HG03159 (cell line): ENCODE measurements around the gene PBX3.

Source experiments
- ATAC-seq: cut with Tn5 transposase; IDR thresholded peaks from one replicate; pipeline ENCODE4 v1.9.1; 2021; ENCODE audit warnings: mild to moderate bottlenecking, moderate library complexity; ENCODE audit not compliant: unreplicated experiment

The PBX3 gene

DNA sequence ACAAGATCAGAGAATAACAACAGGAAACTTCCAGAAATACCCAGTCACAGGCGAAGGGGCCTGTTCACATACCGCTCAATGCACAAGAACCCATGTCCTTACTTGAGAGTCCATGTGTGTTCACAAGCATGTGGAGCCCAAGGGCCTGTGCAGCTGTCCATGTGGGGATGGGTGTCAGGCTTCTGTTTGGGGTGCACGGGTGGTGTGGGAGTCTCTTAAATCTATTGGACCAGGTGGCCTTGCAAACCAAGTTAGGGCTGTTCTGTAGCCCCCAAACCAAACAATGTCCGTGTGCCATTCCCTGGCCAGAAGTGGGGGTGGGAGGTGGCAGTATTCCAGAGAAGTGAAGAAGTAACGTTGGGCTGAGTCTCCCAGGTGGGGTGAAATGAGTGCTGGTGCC, 222.3 kb downstream of the PBX3 start:
- no peak for ATAC-seq

DNA sequence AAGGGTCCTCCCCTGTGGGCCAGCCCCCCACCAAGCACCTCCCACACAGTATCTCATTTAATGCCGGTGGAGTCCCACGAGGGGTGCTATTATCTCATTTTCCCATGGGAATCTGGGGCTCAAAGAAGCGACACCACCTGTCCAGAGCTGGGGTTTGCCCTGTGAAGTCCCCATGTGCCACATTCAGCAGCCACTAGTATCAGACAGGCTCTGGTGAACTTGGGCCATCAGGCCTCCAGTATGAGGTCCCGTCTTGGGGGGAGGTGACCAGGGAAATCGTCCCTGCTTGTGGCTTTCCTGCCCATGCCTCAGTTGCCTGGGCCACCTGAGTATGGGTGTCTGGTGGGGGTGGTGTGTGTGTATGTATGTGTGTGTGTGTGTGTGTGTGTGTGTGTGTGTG, 222.7 kb downstream of the PBX3 start:
- no peak for ATAC-seq

DNA sequence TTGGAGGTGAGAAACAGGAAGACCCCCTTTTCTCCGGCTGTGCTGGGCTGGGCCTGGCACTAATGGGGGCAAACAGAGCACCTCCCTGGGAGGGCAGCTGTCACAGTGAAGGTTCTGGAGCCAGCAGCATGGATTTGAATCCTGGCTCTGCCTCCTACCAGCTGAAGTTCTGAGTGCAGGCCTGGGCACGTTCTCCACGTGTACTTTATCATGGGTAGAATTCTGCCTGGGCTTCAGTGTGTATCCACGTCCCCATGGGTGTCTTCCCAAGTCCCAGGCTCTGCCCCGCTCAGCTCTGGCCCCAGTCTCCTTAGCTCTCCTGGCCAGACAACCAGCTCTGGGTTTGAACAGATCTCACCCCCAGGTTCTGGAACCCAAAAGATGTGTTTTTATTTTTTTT, 223.2 kb downstream of the PBX3 start:
- no peak for ATAC-seq

DNA sequence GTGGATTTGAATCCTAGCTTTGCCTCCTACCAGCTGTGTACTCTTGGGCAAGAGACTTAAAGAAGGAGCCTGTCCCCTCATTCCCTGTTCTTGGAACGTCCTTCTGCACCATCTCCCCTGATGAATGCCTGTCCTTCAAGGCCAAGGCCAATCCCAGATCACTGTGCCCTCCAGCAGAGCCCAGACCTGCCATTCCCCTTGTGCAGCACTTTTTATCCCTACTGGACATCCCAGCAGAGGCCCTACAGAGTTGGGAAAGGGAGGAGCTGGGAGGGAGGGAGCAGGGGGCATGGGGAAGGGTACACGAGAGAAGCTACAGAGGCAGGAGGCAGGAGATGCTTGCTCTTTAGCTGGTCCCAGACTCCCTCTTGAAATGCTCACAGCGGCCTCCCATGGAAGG, 223.9 kb downstream of the PBX3 start:
- ATAC-seq = no peak

GRCh38 chr9:125972012-125972729, 225.0 kb downstream of the PBX3 start:
- ATAC-seq = no peak

GRCh38 chr9:125973547-125973946, 226.4 kb downstream of the PBX3 start:
- ATAC-seq = no peak

GRCh38 chr9:125974705-125975104, 227.5 kb downstream of the PBX3 start:
- ATAC-seq = no peak

- no peak for ATAC-seq
These were observed 230.1 kb downstream of the PBX3 start for GRCh38 chr9:125977223-125977622.

- no peak for ATAC-seq
These were observed 232.2 kb downstream of the PBX3 start for GRCh38 chr9:125979383-125979782.

GRCh38 chr9:125982798-125983406, 235.7 kb downstream of the PBX3 start:
- ATAC-seq = no peak

DNA sequence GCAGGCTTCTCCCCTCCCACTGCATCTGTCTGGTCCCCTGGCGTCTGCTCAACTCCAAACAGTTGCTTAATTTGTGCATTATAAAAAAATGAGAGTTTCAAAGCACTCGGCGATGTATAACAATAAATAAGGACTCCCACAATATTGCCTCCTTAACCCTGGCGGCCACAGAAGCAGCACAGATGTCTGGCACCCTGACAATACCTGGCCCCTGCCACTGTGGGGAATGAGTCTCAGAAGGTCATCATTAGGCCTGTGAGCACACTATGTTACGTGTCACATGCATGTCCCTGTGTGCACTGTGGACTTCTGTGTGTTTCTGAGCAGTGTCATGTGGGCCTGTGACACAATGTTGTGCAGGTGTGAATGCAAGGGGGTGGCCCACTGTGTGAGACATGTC, 236.5 kb downstream of the PBX3 start:
- ATAC-seq = no peak

DNA sequence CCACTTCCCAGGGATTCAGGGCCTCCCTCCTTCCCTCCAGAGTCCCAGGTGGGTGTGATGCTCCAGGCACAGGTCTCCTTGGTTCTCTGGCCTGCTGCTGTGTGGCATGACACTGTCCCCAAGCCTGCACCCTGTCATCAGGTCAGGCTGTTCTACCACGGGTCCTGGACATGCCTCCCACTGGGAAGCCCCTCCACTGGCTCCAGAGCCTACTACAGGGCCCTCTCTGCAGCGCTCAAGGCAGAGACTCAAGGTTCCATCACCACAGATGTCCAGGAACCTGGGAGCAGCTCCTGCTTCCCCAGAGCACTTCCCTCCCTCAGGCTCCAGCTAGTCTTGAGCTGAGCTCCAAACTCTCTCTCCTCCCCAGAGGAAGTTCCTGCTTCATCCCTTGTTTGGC, 237.3 kb downstream of the PBX3 start:
- ATAC-seq = no peak

DNA sequence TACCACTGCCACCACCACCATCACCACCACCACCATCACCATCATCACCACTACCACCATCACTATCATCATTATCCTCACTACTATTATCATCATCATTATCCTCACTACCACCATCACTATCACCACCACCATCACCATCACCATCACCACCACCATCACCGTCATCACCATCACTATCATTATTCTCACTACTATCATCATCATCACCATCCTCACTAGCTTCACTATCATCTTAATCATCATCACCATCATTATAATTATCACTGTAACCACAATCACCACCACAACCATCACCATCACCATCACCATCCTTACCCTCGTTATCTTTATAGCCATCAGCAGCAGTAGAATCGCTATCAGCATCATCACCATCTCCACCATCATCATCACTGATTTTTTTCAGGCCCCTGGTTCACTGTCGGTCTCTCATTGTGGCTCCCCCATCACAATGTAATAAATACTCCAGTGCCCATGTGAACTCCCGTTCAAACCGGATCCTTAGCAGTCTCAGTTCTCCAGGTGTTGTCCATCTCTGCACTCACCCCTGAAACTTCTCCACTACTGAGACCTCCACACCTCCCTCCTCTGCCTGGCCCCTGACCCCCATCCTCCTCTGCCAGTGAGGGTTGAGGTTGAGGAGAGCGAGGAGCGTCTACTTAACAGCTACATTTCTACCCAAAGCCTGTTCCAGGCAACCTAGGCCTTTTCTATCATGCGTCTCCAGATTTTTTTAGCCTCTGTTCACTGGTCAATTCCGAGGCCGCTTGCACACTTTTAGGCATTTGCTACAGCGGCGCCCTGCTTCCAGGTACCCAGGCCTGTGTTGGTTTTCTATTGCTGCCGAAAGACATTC, 238.2 kb downstream of the PBX3 start:
- no peak for ATAC-seq

DNA sequence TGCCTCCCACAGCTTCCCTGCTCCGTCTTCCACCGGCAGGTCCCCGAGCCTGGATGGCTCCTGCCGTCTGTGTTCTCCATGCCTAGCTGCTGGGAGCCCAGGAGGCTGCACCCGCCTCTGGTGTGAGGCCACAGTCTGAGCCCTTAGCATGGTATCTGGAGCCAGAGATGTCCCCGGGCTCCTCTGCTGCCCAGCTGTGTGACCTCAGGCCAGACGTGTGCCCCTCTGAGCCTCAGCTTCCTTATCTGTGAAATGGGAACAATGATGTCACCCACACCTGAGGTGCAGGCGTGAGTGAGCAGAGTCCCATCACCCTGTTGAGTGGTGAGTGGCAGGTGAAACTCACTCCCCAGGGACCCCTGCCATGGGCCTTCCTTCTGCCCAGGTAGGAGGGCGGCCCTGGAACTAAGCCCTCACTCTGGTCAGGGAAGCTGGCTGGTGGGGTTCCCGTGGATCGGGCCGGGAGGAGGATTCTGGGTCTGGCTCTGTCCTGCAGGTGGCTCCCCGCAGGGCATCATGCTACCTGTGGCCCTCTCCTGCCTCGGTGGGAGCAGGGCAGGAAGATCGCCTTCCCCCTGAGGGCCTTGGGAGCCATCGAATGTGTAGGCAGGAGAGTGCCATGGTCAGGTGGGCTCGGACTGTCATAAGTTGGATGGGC, 239.0 kb downstream of the PBX3 start:
- no peak for ATAC-seq

GRCh38 chr9:125986966-125987365, 239.8 kb downstream of the PBX3 start:
- no peak for ATAC-seq

DNA sequence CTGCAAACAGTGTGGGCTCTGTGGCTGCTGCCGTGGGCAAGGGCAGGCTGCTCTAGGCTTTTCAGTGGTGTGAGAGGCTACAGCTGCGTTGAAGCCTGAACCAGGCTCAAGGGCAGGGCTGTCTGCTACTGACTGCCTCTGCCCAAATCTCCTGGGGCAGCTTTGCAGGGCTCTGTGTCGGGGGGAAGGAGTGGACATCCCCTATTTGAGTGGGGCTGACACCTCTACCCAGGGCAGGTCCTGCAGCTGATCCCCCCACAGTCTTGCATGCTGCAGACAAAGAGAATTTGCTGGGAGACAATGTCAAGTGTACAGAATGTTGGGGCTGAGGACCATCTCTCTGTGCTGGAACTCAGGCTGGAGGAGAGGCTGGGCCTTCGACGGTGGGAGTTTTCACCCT, 240.2 kb downstream of the PBX3 start:
- ATAC-seq = no peak

GRCh38 chr9:125988479-125989050, 241.4 kb downstream of the PBX3 start:
- no peak for ATAC-seq

DNA sequence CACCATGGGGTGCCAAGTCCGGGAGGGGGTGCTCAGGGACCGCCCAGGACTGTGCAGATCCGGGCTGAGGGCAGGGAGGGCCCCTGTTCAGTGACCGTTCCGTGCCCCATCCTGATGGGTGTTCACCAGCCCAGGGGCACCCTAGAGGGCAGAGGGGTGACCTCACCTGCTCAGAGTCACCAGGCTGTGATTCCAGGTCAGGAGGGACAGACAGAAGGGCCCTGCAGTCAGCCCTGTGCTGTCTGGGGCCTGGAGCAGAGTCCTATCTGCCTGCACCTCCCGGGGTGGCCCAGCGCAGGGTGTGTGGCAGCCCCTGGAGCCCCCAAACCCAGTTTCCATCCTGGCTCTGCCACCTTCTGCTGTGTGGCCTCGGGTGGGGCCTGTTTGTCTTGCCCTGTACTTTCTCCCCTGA, 241.9 kb downstream of the PBX3 start:
- no peak for ATAC-seq

GRCh38 chr9:125989524-125990180, 242.5 kb downstream of the PBX3 start:
- ATAC-seq = no peak

DNA sequence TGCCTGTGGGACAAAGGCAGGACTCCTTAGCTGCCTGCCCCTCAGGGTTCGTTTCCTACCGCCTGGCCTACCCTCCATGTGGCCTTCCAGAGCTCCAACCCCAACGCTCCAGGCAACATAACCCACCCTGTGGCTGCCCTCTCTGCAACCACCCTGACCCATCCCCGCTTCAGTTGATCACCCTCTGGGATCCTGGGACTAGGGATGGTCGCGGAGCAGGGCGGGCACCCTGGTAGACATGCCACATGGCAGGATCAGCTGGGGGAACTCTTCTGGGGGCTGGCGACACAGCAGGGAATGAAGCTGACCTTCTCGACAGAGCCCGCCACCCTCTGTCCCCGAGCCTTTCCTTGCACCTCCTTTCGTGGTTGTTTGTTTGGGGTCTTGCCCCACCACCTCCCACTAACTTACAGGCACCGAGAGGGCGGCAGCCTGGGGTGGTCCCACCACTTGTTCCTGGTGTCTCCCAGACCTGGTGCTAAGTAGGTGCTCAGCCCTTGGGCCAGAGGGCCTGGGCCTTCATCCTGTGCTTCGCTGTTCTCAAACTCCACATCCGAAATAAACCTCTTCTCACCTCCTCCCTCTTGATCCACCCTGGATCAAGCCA, 243.1 kb downstream of the PBX3 start:
- no peak for ATAC-seq
